ENCODE data around the gene RTP5.

- TF ChIP-seq CTCF (IDR thresholded peaks at IDR 0.05) = no peak
- TF ChIP-seq EP300 (IDR thresholded peaks at IDR 0.05) = no peak
- TF ChIP-seq POLR2AphosphoS5 (IDR thresholded peaks at IDR 0.05) = no peak
These were observed 27.2 kb downstream of the RTP5 start for GRCh38 chr2:241896746-241897201.
